K562 (cell line): ENCODE data around the gene FRYL. TPM values are rescaled to one million over a fixed set of nuclear protein-coding genes. Genes with fewer than 3 reads are reported as not detected.

Source experiments
- CBFA2T2 ChIP-seq: fragments of 450-650 bp; conservative IDR thresholded peaks from 2 replicates; pipeline ENCODE4 v1.6.1; 2017; ENCODE audit warnings: mild to moderate bottlenecking
- CBFA2T3 ChIP-seq: fragments of 450-650 bp; IDR thresholded peaks from 2 replicates; pipeline ENCODE4 v1.6.1; 2017
- CXXC5 ChIP-seq: fragments of 250-450 bp; sonication (Bioruptor Pico); IDR thresholded peaks from 2 replicates; pipeline ENCODE4 v1.8.0; 2022; ENCODE audit warnings: inconsistent platforms, mild to moderate bottlenecking, moderate library complexity
- DACH1 ChIP-seq: fragments of 450-650 bp; IDR thresholded peaks from 2 replicates; pipeline ENCODE4 v1.6.1; 2018; ENCODE audit not compliant: partially characterized antibody
- DPF2 ChIP-seq: fragments of 450-650 bp; IDR thresholded peaks from 2 replicates; pipeline ENCODE4 v1.6.1; 2016
- ELF4 ChIP-seq: fragments of 450-650 bp; formaldehyde crosslinking; IDR thresholded peaks from 2 replicates; pipeline ENCODE4 v1.4.0; 2022; ENCODE audit warnings: missing genetic modification characterization
- EP300 ChIP-seq: IDR thresholded peaks from 2 replicates; pipeline ENCODE4 v1.6.1; 2012; ENCODE audit warnings: low read length, improper control_type of control experiment
- FOXM1 ChIP-seq, 2 experiments: fragments of 450-650 bp in 1 of 2; sonication (generic) in 1 of 2; formaldehyde crosslinking in 1 of 2; IDR thresholded peaks; 2 replicates each; pipeline versions ENCODE4 v1.6.1 to v1.9.0; 2017 to 2022; ENCODE audit warnings: low read depth in 2 of 2, mild to moderate bottlenecking in 2 of 2, missing genetic modification reagents in 1 of 2, moderate library complexity in 1 of 2
- GATA2 ChIP-seq: sonication (generic); formaldehyde crosslinking; IDR thresholded peaks from 2 replicates; pipeline ENCODE4 v1.4.0; 2020; ENCODE audit warnings: mild to moderate bottlenecking, missing genetic modification reagents
- JUND ChIP-seq, 2 experiments: IDR thresholded peaks; 2 replicates in 1 of 2; 3 replicates in 1 of 2; pipeline ENCODE4 v1.6.1; 2011; ENCODE audit warnings: borderline replicate concordance in 2 of 2, low read depth in 2 of 2, low read length in 2 of 2, improper control_type of control experiment in 1 of 2, missing biosample characterization in 1 of 2, missing genetic modification characterization in 1 of 2, missing genetic modification reagents in 1 of 2
- MYBL2 ChIP-seq, 2 experiments: fragments of 450-650 bp in 1 of 2; sonication (generic) in 1 of 2; formaldehyde crosslinking in 1 of 2; IDR thresholded peaks; 2 replicates each; pipeline versions ENCODE4 v1.6.1 to v1.8.1; 2017 to 2022; ENCODE audit warnings: borderline replicate concordance in 1 of 2, inconsistent platforms in 1 of 2, low read depth in 1 of 2, mild to moderate bottlenecking in 1 of 2, missing genetic modification reagents in 1 of 2, moderate library complexity in 1 of 2
- NR2C1 ChIP-seq, 2 experiments: fragments of 450-650 bp; IDR thresholded peaks; 2 replicates each; pipeline ENCODE4 v1.6.1; 2017; ENCODE audit warnings: mild to moderate bottlenecking in 2 of 2, antibody characterized with exemption in 1 of 2, inconsistent platforms in 1 of 2, missing compliant biosample characterization in 1 of 2, missing genetic modification characterization in 1 of 2
- PML ChIP-seq: IDR thresholded peaks from 2 replicates; pipeline ENCODE4 v1.6.1; 2012; ENCODE audit warnings: low read length, inconsistent platforms
- RCOR1 ChIP-seq, 2 experiments: IDR thresholded peaks; 2 replicates each; pipeline ENCODE4 v1.6.1; 2012; ENCODE audit warnings: low read depth in 2 of 2, low read length in 2 of 2, borderline replicate concordance in 1 of 2, improper control_type of control experiment in 1 of 2
- SMAD1 ChIP-seq: fragments of 150-350 bp; IDR thresholded peaks from 2 replicates; pipeline ENCODE4 v1.6.1; 2014; ENCODE audit warnings: low read length, low read depth; ENCODE audit not compliant: partially characterized antibody
- SMARCA4 ChIP-seq: fragments of 450-650 bp; IDR thresholded peaks from 2 replicates; pipeline ENCODE4 v1.6.1; 2016
- SOX6 ChIP-seq: fragments of 450-650 bp; IDR thresholded peaks from 2 replicates; pipeline ENCODE4 v1.6.1; 2014; ENCODE audit warnings: mild to moderate bottlenecking
- TCF3 ChIP-seq: sonication (generic); formaldehyde crosslinking; IDR thresholded peaks from 2 replicates; pipeline ENCODE4 v1.4.0; 2020; ENCODE audit warnings: mild to moderate bottlenecking, missing genetic modification reagents
- TSC22D4 ChIP-seq: fragments of 450-650 bp; IDR thresholded peaks from 2 replicates; pipeline ENCODE4 v1.6.1; 2016; ENCODE audit warnings: missing genetic modification characterization, missing biosample characterization, control low read depth
- ZNF316 ChIP-seq: fragments of 450-650 bp; IDR thresholded peaks from 2 replicates; pipeline ENCODE4 v1.6.1; 2016
- polyA plus RNA-seq, 8 experiments: library from polyadenylated mRNA; depleted of rRNA in 4 of 8; stranded (reverse) in 5 of 8; unstranded in 3 of 8; fragments of >200 nt; fragmentation: Nextera tagmentation in 2 of 8; fragmentation: Illumina TruSeq in 1 of 8; extraction: Ambion mirVana in 2 of 8; extraction: Trizol in 1 of 8; gene quantifications; 2 replicates each; pipeline versions ENCODE4 v1.2.1 to v1.2.3, GENCODE V29; 2011 to 2014; ENCODE audit warnings: inconsistent platforms in 1 of 8, missing spikeins in 1 of 8
- total RNA-seq, 7 experiments: library from RNA; depleted of rRNA in 6 of 7; stranded (reverse); fragments of >200 nt in 6 of 7; fragmentation: Illumina TruSeq in 2 of 7; extraction: Trizol in 2 of 7; gene quantifications; 2 replicates each; pipeline versions ENCODE4 v1.2.1 to v1.2.3, GENCODE V29; 2011 to 2021; ENCODE audit warnings: low replicate concordance in 1 of 7
- TF ChIP-seq, protein P1 (sequence below), 2 experiments: fragments of 450-650 bp; conservative IDR thresholded peaks; 2 replicates each; pipeline ENCODE4 v1.6.1; 2017; ENCODE audit warnings: mild to moderate bottlenecking in 2 of 2, moderate library complexity in 2 of 2
- TF ChIP-seq, protein P2 (sequence below): fragments of 450-650 bp; formaldehyde crosslinking; IDR thresholded peaks from 2 replicates; pipeline ENCODE4 v1.4.0; 2020; ENCODE audit warnings: mild to moderate bottlenecking, mixed read lengths
- TF ChIP-seq, protein P3 (sequence below): fragments of 450-650 bp; IDR thresholded peaks from 2 replicates; pipeline ENCODE4 v1.6.1; 2016; ENCODE audit warnings: mild to moderate bottlenecking

Gene FRYL
- total and polyA plus RNA-seq, 9 of the 15 experiments (the other 6 are each of a cell fraction or from before 2014, with no cell fraction given): 7.2 to 34.9 (median 15.9) TPM

DNA sequence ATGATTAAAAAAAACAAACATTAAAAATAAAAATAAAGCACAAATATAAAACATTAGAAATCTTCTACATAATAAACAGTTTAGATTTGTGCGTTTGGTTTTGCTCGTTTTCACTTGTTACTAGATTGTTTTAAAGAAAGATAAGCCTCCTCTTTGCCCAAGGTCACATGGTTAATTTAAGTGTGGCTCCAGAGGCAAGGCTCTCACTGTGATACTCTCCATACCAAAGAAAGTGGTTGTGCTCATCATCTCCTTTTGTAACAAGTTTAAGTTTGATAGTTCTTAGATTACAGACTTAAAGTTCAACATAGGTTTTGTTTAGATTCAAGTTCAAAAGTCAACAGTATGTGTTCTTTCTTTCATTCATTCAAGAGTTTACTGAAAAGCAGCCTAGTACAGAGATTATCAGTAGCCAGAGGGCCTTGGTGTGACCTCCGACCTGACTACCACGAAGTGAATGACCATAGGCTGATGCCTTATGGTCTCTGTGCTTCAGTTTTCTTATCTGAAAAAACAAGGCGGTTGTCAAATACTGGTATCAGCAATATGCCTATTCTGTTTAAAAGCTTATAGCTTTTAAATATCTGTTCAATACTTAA lies 156.8 kb downstream of the FRYL start (continued):
- TF ChIP-seq CBFA2T2 (peak; percentile 74), FOXM1 (IDR thresholded peaks at IDR 0.05; ENCODE audit: low read depth) (peak; percentile 83), FOXM1 (CRISPR knock-in tag; IDR thresholded peaks at IDR 0.05; ENCODE audit: low read depth) (no peak), CXXC5 (CRISPR knock-in tag) (no peak), ELF4 (CRISPR knock-in tag) (no peak), GATA2 (CRISPR knock-in tag) (0 out of 2 replicates have a peak, but pooled peaks have one; percentile 26), TCF3 (peak; percentile 79), NR2C1 (IDR thresholded peaks at IDR 0.05) (peak; percentile 91), NR2C1 (tag; IDR thresholded peaks at IDR 0.05) (peak; percentile 95), PML (0 out of 2 replicates have a peak, but pooled peaks have one; percentile 38), SMARCA4 (peak; percentile 54), MYBL2 (IDR thresholded peaks at IDR 0.05; ENCODE audit: low read depth) (peak; percentile 55; the same call in 1 of the 2 replicates), MYBL2 (CRISPR knock-in tag; IDR thresholded peaks at IDR 0.05; ENCODE audit: borderline replicate concordance) (no peak), TSC22D4 (tag) (no peak), CBFA2T3 (peak; percentile 88), EP300 (peak; percentile 62; the same call in 1 of the 2 replicates), JUND (IDR thresholded peaks at IDR 0.05; ENCODE audit: borderline replicate concordance, low read depth, low read length) (0 out of 2 replicates have a peak, but pooled peaks have one; percentile 21), JUND (tag; IDR thresholded peaks at IDR 0.05; ENCODE audit: borderline replicate concordance, low read depth, low read length) (no peak), SMAD1 (no peak), RCOR1 (IDR thresholded peaks at IDR 0.05; ENCODE audit: borderline replicate concordance in 1 of 2, low read depth in 2 of 2, low read length in 2 of 2) (peak in 1 of 2 experiments; percentile 72; a peak in 2 of 4 replicates), DACH1 (peak; percentile 46), DPF2 (peak; percentile 75), SOX6 (peak; percentile 51), ZNF316 (peak; percentile 24; the same call in 1 of the 2 replicates)
- TF ChIP-seq, protein P1, sequence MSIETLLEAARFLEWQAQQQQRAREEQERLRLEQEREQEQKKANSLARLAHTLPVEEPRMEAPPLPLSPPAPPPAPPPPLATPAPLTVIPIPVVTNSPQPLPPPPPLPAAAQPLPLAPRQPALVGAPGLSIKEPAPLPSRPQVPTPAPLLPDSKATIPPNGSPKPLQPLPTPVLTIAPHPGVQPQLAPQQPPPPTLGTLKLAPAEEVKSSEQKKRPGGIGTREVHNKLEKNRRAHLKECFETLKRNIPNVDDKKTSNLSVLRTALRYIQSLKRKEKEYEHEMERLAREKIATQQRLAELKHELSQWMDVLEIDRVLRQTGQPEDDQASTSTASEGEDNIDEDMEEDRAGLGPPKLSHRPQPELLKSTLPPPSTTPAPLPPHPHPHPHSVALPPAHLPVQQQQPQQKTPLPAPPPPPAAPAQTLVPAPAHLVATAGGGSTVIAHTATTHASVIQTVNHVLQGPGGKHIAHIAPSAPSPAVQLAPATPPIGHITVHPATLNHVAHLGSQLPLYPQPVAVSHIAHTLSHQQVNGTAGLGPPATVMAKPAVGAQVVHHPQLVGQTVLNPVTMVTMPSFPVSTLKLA (conservative IDR thresholded peaks at IDR 0.05): peak in 1 of 2 experiments; percentile 41; a peak in 1 of 4 replicates
- TF ChIP-seq, protein P2, sequence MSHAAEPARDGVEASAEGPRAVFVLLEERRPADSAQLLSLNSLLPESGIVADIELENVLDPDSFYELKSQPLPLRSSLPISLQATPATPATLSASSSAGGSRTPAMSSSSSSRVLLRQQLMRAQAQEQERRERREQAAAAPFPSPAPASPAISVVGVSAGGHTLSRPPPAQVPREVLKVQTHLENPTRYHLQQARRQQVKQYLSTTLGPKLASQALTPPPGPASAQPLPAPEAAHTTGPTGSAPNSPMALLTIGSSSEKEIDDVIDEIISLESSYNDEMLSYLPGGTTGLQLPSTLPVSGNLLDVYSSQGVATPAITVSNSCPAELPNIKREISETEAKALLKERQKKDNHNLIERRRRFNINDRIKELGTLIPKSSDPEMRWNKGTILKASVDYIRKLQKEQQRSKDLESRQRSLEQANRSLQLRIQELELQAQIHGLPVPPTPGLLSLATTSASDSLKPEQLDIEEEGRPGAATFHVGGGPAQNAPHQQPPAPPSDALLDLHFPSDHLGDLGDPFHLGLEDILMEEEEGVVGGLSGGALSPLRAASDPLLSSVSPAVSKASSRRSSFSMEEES (CRISPR knock-in tag): peak; percentile 38; the same call in 1 of the 2 replicates
- TF ChIP-seq, protein P3, sequence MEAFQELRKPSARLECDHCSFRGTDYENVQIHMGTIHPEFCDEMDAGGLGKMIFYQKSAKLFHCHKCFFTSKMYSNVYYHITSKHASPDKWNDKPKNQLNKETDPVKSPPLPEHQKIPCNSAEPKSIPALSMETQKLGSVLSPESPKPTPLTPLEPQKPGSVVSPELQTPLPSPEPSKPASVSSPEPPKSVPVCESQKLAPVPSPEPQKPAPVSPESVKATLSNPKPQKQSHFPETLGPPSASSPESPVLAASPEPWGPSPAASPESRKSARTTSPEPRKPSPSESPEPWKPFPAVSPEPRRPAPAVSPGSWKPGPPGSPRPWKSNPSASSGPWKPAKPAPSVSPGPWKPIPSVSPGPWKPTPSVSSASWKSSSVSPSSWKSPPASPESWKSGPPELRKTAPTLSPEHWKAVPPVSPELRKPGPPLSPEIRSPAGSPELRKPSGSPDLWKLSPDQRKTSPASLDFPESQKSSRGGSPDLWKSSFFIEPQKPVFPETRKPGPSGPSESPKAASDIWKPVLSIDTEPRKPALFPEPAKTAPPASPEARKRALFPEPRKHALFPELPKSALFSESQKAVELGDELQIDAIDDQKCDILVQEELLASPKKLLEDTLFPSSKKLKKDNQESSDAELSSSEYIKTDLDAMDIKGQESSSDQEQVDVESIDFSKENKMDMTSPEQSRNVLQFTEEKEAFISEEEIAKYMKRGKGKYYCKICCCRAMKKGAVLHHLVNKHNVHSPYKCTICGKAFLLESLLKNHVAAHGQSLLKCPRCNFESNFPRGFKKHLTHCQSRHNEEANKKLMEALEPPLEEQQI: peak; percentile 52; the same call in 1 of the 2 replicates
